Trophoblast cell (in vitro differentiated cells and primary cell): ENCODE data around the gene RNH1.
A peak's percentile ranks its signal among the peaks of the same experiment; 100 is the strongest.

Source experiments
- DNase-seq, 2 donors: peaks; one replicate each; pipeline ENCODE4 v3.0.0-alpha.2; 2016
- H2AFZ ChIP-seq: 2 replicates; pipeline ENCODE4 v1.6.1; 2013; ENCODE audit warnings: low read length, moderate library complexity, mild to moderate bottlenecking; ENCODE audit not compliant: insufficient read depth, poor library complexity
- H2AK5ac ChIP-seq: 2 replicates; pipeline ENCODE4 v1.6.1; 2013; ENCODE audit warnings: mild to moderate bottlenecking, low read length
- H2BK120ac ChIP-seq: 2 replicates; pipeline ENCODE4 v1.6.1; 2013; ENCODE audit warnings: low read length, mild to moderate bottlenecking, moderate library complexity; ENCODE audit not compliant: insufficient read depth, poor library complexity
- H2BK12ac ChIP-seq: 2 replicates; pipeline ENCODE4 v1.6.1; 2013; ENCODE audit warnings: mild to moderate bottlenecking, low read length, moderate library complexity
- H2BK5ac ChIP-seq: 2 replicates; pipeline ENCODE4 v1.6.1; 2013; ENCODE audit warnings: low read length, low read depth, moderate library complexity, mild to moderate bottlenecking; ENCODE audit not compliant: poor library complexity
- H3K14ac ChIP-seq: 2 replicates; pipeline ENCODE4 v1.6.1; 2013; ENCODE audit warnings: mild to moderate bottlenecking, low read length
- H3K18ac ChIP-seq: 2 replicates; pipeline ENCODE4 v1.6.1; 2013; ENCODE audit warnings: mild to moderate bottlenecking, low read length
- H3K23ac ChIP-seq: 2 replicates; pipeline ENCODE4 v1.6.1; 2013; ENCODE audit warnings: low read length
- H3K27ac ChIP-seq: 2 replicates; pipeline ENCODE4 v1.5.1; 2013; ENCODE audit warnings: low read depth, mild to moderate bottlenecking, inconsistent platforms, low read length, moderate library complexity
- H3K27me3 ChIP-seq: 2 replicates; pipeline ENCODE4 v1.6.1; 2013; ENCODE audit warnings: inconsistent platforms, mild to moderate bottlenecking, low read length, moderate library complexity; ENCODE audit not compliant: insufficient read depth
- H3K36me3 ChIP-seq, 2 experiments: 1 replicate in 1 of 2; 2 replicates in 1 of 2; pipeline ENCODE4 v1.6.1; 2013; ENCODE audit warnings: low read length in 2 of 2, mild to moderate bottlenecking in 2 of 2, moderate library complexity in 1 of 2; ENCODE audit not compliant: insufficient read depth in 2 of 2, control insufficient read depth in 1 of 2
- H3K4ac ChIP-seq: 2 replicates; pipeline ENCODE4 v1.6.1; 2013; ENCODE audit warnings: low read depth, mild to moderate bottlenecking, low read length, moderate library complexity
- H3K4me1 ChIP-seq, 2 experiments: 1 replicate in 1 of 2; 2 replicates in 1 of 2; pipeline ENCODE4 v1.6.1; 2013; ENCODE audit warnings: low read length in 2 of 2, mild to moderate bottlenecking in 2 of 2, moderate library complexity in 1 of 2; ENCODE audit not compliant: insufficient read depth in 2 of 2, control insufficient read depth in 1 of 2
- H3K4me2 ChIP-seq: 2 replicates; pipeline ENCODE4 v1.6.1; 2013; ENCODE audit warnings: inconsistent platforms, mild to moderate bottlenecking, low read length, moderate library complexity
- H3K4me3 ChIP-seq: 2 replicates; pipeline ENCODE4 v1.5.1; 2013; ENCODE audit warnings: mild to moderate bottlenecking, low read depth, low read length, inconsistent platforms
- H3K79me1 ChIP-seq: one replicate; pipeline ENCODE4 v1.6.1; 2013; ENCODE audit warnings: low read length
- H3K79me2 ChIP-seq: 2 replicates; pipeline ENCODE4 v1.6.1; 2013; ENCODE audit warnings: low read length, mild to moderate bottlenecking; ENCODE audit not compliant: control insufficient read depth, insufficient read depth, poor library complexity
- H3K9ac ChIP-seq: 2 replicates; pipeline ENCODE4 v1.6.1; 2013; ENCODE audit warnings: mild to moderate bottlenecking, low read length
- H3K9me3 ChIP-seq: 2 replicates; pipeline ENCODE4 v1.6.1; 2013; ENCODE audit warnings: low read depth, mild to moderate bottlenecking, control low read depth, inconsistent platforms, low read length; ENCODE audit not compliant: insufficient read depth
- H4K12ac ChIP-seq: 2 replicates; pipeline ENCODE4 v1.6.1; 2013; ENCODE audit warnings: low read depth, mild to moderate bottlenecking, low read length, moderate library complexity
- H4K8ac ChIP-seq: 2 replicates; pipeline ENCODE4 v1.6.1; 2013; ENCODE audit warnings: low read depth, mild to moderate bottlenecking, low read length, moderate library complexity
- H4K91ac ChIP-seq: one replicate; pipeline ENCODE4 v1.6.1; 2013; ENCODE audit warnings: low read depth, mild to moderate bottlenecking, low read length, moderate library complexity
- WGBS: extraction: QIAGEN DNeasy Blood & Tissue Kit; methylation state at CpG from one replicate; pipeline ENCODE4 v1.1.7; 2013; ENCODE audit warnings: missing lambda C conversion rate; ENCODE audit not compliant: insufficient read length, insufficient coverage; ENCODE audit errors: extremely low coverage; 5-methylcytosine and 5-hydroxymethylcytosine counted together

The RNH1 gene

GRCh38 chr11:539971-540481, 33.0 kb upstream of the RNH1 start:
- H3K9ac ChIP-seq = no peak overlapping the region
- H3K14ac ChIP-seq = no peak overlapping the region
- no peak overlapping the region for H4K91ac ChIP-seq
- no peak overlapping the region for H2BK5ac ChIP-seq
- H3K18ac ChIP-seq = no peak overlapping the region
- no peak overlapping the region for H2AK5ac ChIP-seq
- no peak overlapping the region for H4K8ac ChIP-seq
- no CpG with 5 or more reads among the region's 8 CpGs for WGBS
- peaks cover 16% of the 10 kb centered on the region in 2 experiments for H3K4me1 ChIP-seq
- no peak overlapping the region for H2AFZ ChIP-seq
- peaks cover 12% of the 10 kb centered on the region for H3K27me3 ChIP-seq
- no peaks in the 10 kb centered on the region for H3K36me3 ChIP-seq
- peaks cover 11% of the 10 kb centered on the region for H3K79me1 ChIP-seq
- H3K4ac ChIP-seq = no peak overlapping the region
- H2BK120ac ChIP-seq = no peak overlapping the region
- no peak overlapping the region for H4K12ac ChIP-seq
- H2BK12ac ChIP-seq = no peak overlapping the region
- H3K79me2 ChIP-seq = no peaks in the 10 kb centered on the region
- H3K23ac ChIP-seq = no peak overlapping the region
- H3K27ac ChIP-seq = no peak overlapping the region
- H3K4me2 ChIP-seq = no peak overlapping the region
- DNase-seq = no peak
- peaks cover 3% of the 10 kb centered on the region for H3K9me3 ChIP-seq
- no peak overlapping the region for H3K4me3 ChIP-seq

GRCh38 chr11:538431-539051, 31.5 kb upstream of the RNH1 start:
- Histone ChIP-seq H3K4me2 (no peak overlapping the region), H3K4ac (no peak overlapping the region), H3K79me2 (peaks cover 6% of the 10 kb centered on the region), H3K4me3 (peak overlapping the region; percentile 55), H3K36me3 (peaks cover 5 to 8% of the 10 kb centered on the region in 2 experiments), H3K14ac (no peak overlapping the region), H2BK120ac (no peak overlapping the region), H2AK5ac (no peak overlapping the region), H3K23ac (no peak overlapping the region), H4K12ac (no peak overlapping the region), H2AFZ (no peak overlapping the region), H3K27me3 (peaks cover 12% of the 10 kb centered on the region), H4K8ac (no peak overlapping the region), H2BK5ac (no peak overlapping the region), H3K4me1 (peaks cover 21 to 23% of the 10 kb centered on the region in 2 experiments), H2BK12ac (no peak overlapping the region), H3K79me1 (peaks cover 15% of the 10 kb centered on the region), H3K27ac (no peak overlapping the region), H4K91ac (no peak overlapping the region), H3K9ac (no peak overlapping the region), H3K18ac (no peak overlapping the region), H3K9me3 (peaks cover 3% of the 10 kb centered on the region)
- DNase-seq = no peak
- no CpG with 5 or more reads among the region's 20 CpGs for WGBS

- H2AK5ac ChIP-seq = peak overlapping the region; percentile 2
- peak overlapping the region; percentile 42 for H3K4me3 ChIP-seq
- no peak overlapping the region for H2BK120ac ChIP-seq
- H3K4me1 ChIP-seq = peaks cover 21 to 23% of the 10 kb centered on the region in 2 experiments
- H3K14ac ChIP-seq = no peak overlapping the region
- H4K91ac ChIP-seq = no peak overlapping the region
- peaks cover 15% of the 10 kb centered on the region for H3K79me1 ChIP-seq
- H2BK12ac ChIP-seq = peak overlapping the region; percentile 3
- H3K27ac ChIP-seq = no peak overlapping the region
- H3K36me3 ChIP-seq = peaks cover 12 to 15% of the 10 kb centered on the region in 2 experiments
- no peak overlapping the region for H3K4ac ChIP-seq
- H4K12ac ChIP-seq = no peak overlapping the region
- peak overlapping the region; percentile 63 for H3K4me2 ChIP-seq
- DNase-seq = no peak
- H3K79me2 ChIP-seq = peaks cover 6% of the 10 kb centered on the region
- peak overlapping the region; percentile 35 for H3K18ac ChIP-seq
- H3K27me3 ChIP-seq = peaks cover 12% of the 10 kb centered on the region
- WGBS = no CpG with 5 or more reads among the region's 19 CpGs
- no peak overlapping the region for H2BK5ac ChIP-seq
- H2AFZ ChIP-seq = no peak overlapping the region
- H4K8ac ChIP-seq = peak overlapping the region; percentile 13
- no peak overlapping the region for H3K9ac ChIP-seq
- peaks cover 3% of the 10 kb centered on the region for H3K9me3 ChIP-seq
- H3K23ac ChIP-seq = no peak overlapping the region
These were observed 30.8 kb upstream of the RNH1 start for GRCh38 chr11:537622-538430.

GRCh38 chr11:536841-537621, 30.0 kb upstream of the RNH1 start, which contains the start of gene LRRC56:
LRRC56 (plus strand) TSS chr11:537527; CDS start chr11:540685, 3,158 bp downstream.
- Histone ChIP-seq H2BK5ac (no peak within 1 kb of the TSS), H3K79me2 (peaks cover 6% of the 10 kb centered on the region), H3K9me3 (peaks cover 3% of the 10 kb centered on the region), H3K14ac (peak within 1 kb of the TSS; percentile 0), H3K23ac (no peak within 1 kb of the TSS), H3K27ac (no peak within 1 kb of the TSS), H2BK120ac (peak within 1 kb of the TSS; percentile 2), H3K79me1 (peaks cover 15% of the 10 kb centered on the region), H4K91ac (peak within 1 kb of the TSS; percentile 28), H2BK12ac (peak within 1 kb of the TSS; percentile 3), H3K36me3 (peaks cover 20 to 23% of the 10 kb centered on the region in 2 experiments), H4K12ac (peak within 1 kb of the TSS; percentile 15), H2AK5ac (peak within 1 kb of the TSS; percentile 2), H3K9ac (no peak within 1 kb of the TSS), H2AFZ (peak within 1 kb of the TSS; percentile 76), H3K4me1 (peaks cover 21 to 23% of the 10 kb centered on the region in 2 experiments), H3K4me3 (peak within 1 kb of the TSS; percentile 42), H3K4me2 (peak within 1 kb of the TSS; percentile 63), H3K4ac (no peak within 1 kb of the TSS), H3K27me3 (peaks cover 12% of the 10 kb centered on the region), H4K8ac (peak within 1 kb of the TSS; percentile 40), H3K18ac (peak within 1 kb of the TSS; percentile 35)
- WGBS = no CpG with 5 or more reads among the region's 93 CpGs
- DNase-seq = peak; percentile 88 to 89
